CD8-positive, alpha-beta memory T cell (primary cell): ENCODE results near the gene MFNG. TPM values are rescaled to one million over a fixed set of nuclear protein-coding genes. Genes with fewer than 3 reads are reported as not detected.

Source experiments
- CTCF ChIA-PET: fragments of 350-600 bp; sonication (Branson Sonifier 250); formaldehyde crosslinking; loops from one replicate; lab custom pipeline; 2021; ENCODE audit warnings: antibody characterized with exemption; lab: Charles Lee
- POLR2A ChIA-PET: fragments of 350-600 bp; sonication (Branson Sonifier 250); formaldehyde crosslinking; loops from one replicate; lab custom pipeline; 2021; ENCODE audit warnings: antibody characterized with exemption; lab: Charles Lee
- DNase-seq, 5 donors: peaks; one replicate each; pipeline versions ENCODE4 v3.0.0 to v3.0.0-alpha.2; 2020 to 2022; ENCODE audit warnings: mixed read lengths in 1 of 5
- H3K27ac ChIP-seq: one replicate; pipeline ENCODE4 v1.7.0; 2013; ENCODE audit warnings: low read depth, mild to moderate bottlenecking, low read length, moderate library complexity
- H3K27me3 ChIP-seq: 2 replicates; pipeline ENCODE4 v1.7.0; 2013; ENCODE audit warnings: low read length, mild to moderate bottlenecking; ENCODE audit not compliant: insufficient read depth, poor library complexity, severe bottlenecking
- H3K36me3 ChIP-seq: 2 replicates; pipeline ENCODE4 v1.7.0; 2013; ENCODE audit warnings: mild to moderate bottlenecking, low read length, moderate library complexity; ENCODE audit not compliant: insufficient read depth
- H3K4me1 ChIP-seq: 2 replicates; pipeline ENCODE4 v1.7.0; 2013; ENCODE audit warnings: mild to moderate bottlenecking, low read length, moderate library complexity; ENCODE audit not compliant: insufficient read depth
- H3K4me3 ChIP-seq: 2 replicates; pipeline ENCODE4 v1.7.0; 2013; ENCODE audit warnings: mild to moderate bottlenecking, low read length
- H3K9me3 ChIP-seq: 2 replicates; pipeline ENCODE4 v1.7.0; 2013; ENCODE audit warnings: mild to moderate bottlenecking, low read length
- H3K27ac Mint-ChIP-seq, 8 donors: one replicate each; pipeline ENCODE4 v1.8.0; 2020 to 2021; ENCODE audit warnings: mixed read lengths in 8 of 8, mild to moderate bottlenecking in 6 of 8, inconsistent platforms in 3 of 8, moderate library complexity in 3 of 8
- H3K27me3 Mint-ChIP-seq, 2 donors: one replicate each; pipeline ENCODE4 v1.8.0; 2020 to 2021; ENCODE audit warnings: mixed read lengths in 2 of 2, mild to moderate bottlenecking in 1 of 2, moderate library complexity in 1 of 2
- H3K36me3 Mint-ChIP-seq, 3 donors: one replicate each; pipeline ENCODE4 v1.8.0; 2020 to 2021; ENCODE audit warnings: mixed read lengths in 3 of 3, inconsistent platforms in 1 of 3, mild to moderate bottlenecking in 1 of 3
- H3K4me1 Mint-ChIP-seq, 3 donors: one replicate each; pipeline ENCODE4 v1.8.0; 2020 to 2021; ENCODE audit warnings: mixed read lengths in 3 of 3, inconsistent platforms in 1 of 3, mild to moderate bottlenecking in 1 of 3
- H3K4me3 Mint-ChIP-seq, 7 donors: one replicate each; pipeline ENCODE4 v1.8.0; 2020 to 2021; ENCODE audit warnings: mixed read lengths in 7 of 7, mild to moderate bottlenecking in 6 of 7, moderate library complexity in 4 of 7, inconsistent platforms in 2 of 7
- H3K9me3 Mint-ChIP-seq, 5 donors: one replicate each; pipeline ENCODE4 v1.8.0; 2020 to 2022; ENCODE audit warnings: mixed read lengths in 5 of 5, mild to moderate bottlenecking in 3 of 5, moderate library complexity in 2 of 5, inconsistent platforms in 1 of 5
- polyA plus RNA-seq: library from polyadenylated mRNA; unstranded; fragments of 300-500 nt; fragmentation: Illumina TruSeq; gene quantifications from one replicate; pipeline ENCODE4 v1.2.3, GENCODE V29; 2021
- total RNA-seq, 2 experiments: library from RNA; stranded (reverse); gene quantifications; one replicate each; pipeline ENCODE4 v1.2.3, GENCODE V29; 2021

Gene MFNG
- total and polyA plus RNA-seq, 3 experiments from 2014 or later = 162 to 323 (median 171) TPM

GRCh38 chr22:37420686-37421467 is 65.3 kb downstream of the MFNG start:
- Mint-ChIP-seq H3K27ac (peak overlapping the region in 1 of 8 donors; percentile 30), H3K27me3 (peaks cover 38 to 70% of the 10 kb centered on the region in 2 donors), H3K9me3 (no peaks in the 10 kb centered on the region), H3K4me1 (peaks cover 24 to 32% (median 31%) of the 10 kb centered on the region in 3 donors), H3K36me3 (no peaks in the 10 kb centered on the region), H3K4me3 (peak overlapping the region; percentile 73 to 94 (median 85))
- no peak overlapping the region for H3K27ac ChIP-seq
- H3K4me1 ChIP-seq = peaks cover 12% of the 10 kb centered on the region
- POLR2A ChIA-PET = no interaction called here
- CTCF ChIA-PET = interaction anchor here (1.0 kb wide), 1 partner anchor 9 kb away, joined by 3 read pairs; no protein-coding TSS in a partner anchor
- no peak for DNase-seq
- peaks cover 3% of the 10 kb centered on the region for H3K27me3 ChIP-seq
- no peaks in the 10 kb centered on the region for H3K36me3 ChIP-seq
- H3K4me3 ChIP-seq = no peak overlapping the region
- H3K9me3 ChIP-seq = no peaks in the 10 kb centered on the region

DNA sequence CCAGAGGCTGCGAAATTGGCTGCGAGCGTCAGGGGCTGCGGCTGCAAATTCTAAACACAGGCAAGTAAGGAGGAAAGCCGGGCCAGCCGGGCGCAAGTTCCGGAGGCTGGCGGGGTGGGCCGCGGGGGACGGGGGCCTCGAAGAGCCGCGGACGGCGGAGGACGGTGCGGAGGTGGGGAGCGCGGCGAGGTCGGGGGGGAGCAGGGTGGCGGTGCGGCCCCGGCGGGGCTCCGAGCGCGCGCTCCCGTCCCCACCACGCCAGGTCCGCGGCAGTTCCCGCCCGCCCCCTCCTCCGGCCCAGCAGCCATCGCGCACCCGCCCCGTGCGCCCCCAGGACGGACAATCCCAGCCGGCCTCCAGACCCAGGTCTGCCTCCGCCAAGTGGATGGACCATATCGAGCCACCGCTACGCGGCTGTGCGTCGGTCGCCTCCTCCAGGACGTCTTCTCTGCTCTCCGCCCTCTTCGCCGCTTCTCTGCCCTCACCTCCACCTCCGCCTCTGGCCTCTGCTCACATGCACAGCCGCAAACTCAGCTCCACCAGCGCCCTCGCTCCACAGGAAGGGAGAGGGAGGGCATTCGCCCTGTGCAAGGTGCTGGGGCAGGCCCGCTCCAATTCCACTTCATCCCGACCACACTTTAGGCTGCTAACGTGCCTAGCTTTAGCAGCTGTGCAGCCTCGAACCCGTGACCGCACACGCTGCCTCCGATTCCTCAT is 66.1 kb downstream of the MFNG start:
- Histone ChIP-seq H3K4me1 (peaks cover 12% of the 10 kb centered on the region), H3K9me3 (no peaks in the 10 kb centered on the region), H3K36me3 (no peaks in the 10 kb centered on the region), H3K27ac (no peak overlapping the region), H3K27me3 (peaks cover 3% of the 10 kb centered on the region), H3K4me3 (peak overlapping the region; percentile 50)
- Mint-ChIP-seq H3K36me3 (no peaks in the 10 kb centered on the region), H3K9me3 (no peaks in the 10 kb centered on the region), H3K4me3 (peak overlapping the region; percentile 73 to 94 (median 85)), H3K27ac (peak overlapping the region in 1 of 8 donors; percentile 30), H3K27me3 (peaks cover 37 to 64% of the 10 kb centered on the region in 2 donors), H3K4me1 (peaks cover 24 to 31% (median 30%) of the 10 kb centered on the region in 3 donors)
- POLR2A ChIA-PET = no interaction called here
- no peak for DNase-seq
- CTCF ChIA-PET = interaction anchor here (1.0 kb wide), 1 partner anchor 10 kb away, joined by 3 read pairs; no protein-coding TSS in a partner anchor

- CTCF ChIA-PET = no interaction called here
- Mint-ChIP-seq H3K27ac (peak overlapping the region in 2 of 8 donors; percentile 49 to 98), H3K4me3 (peak overlapping the region; percentile 73 to 84 (median 76)), H3K36me3 (no peaks in the 10 kb centered on the region), H3K27me3 (peaks cover 42 to 67% of the 10 kb centered on the region in 2 donors), H3K9me3 (no peaks in the 10 kb centered on the region), H3K4me1 (peaks cover 24 to 31% (median 30%) of the 10 kb centered on the region in 3 donors)
- H3K9me3 ChIP-seq = no peaks in the 10 kb centered on the region
- DNase-seq = no peak
- POLR2A ChIA-PET = no interaction called here
- H3K4me1 ChIP-seq = peaks cover 12% of the 10 kb centered on the region
- no peaks in the 10 kb centered on the region for H3K36me3 ChIP-seq
- H3K27me3 ChIP-seq = peaks cover 7% of the 10 kb centered on the region
- H3K4me3 ChIP-seq = no peak overlapping the region
- H3K27ac ChIP-seq = no peak overlapping the region
These were observed 66.7 kb downstream of the MFNG start for GRCh38 chr22:37419370-37419968.

Other genes starting within 250 kb of the MFNG start
- gene RAC2, start 242.1 kb downstream of the MFNG start, total RNA-seq = 100 to 1,000 TPM; 433 to 452 TPM
- gene RAC2, start 242.1 kb downstream of the MFNG start, polyA plus RNA-seq = 1,206 TPM
- gene CYTH4, start 203.9 kb downstream of the MFNG start, total RNA-seq = 10 to 100 TPM; 23.1 to 24.7 TPM
- gene CYTH4, start 203.9 kb downstream of the MFNG start, polyA plus RNA-seq = 80.2 TPM
- under 1 TPM; 0.09 to 0.20 TPM for gene ELFN2, start 58.9 kb downstream of the MFNG start, total RNA-seq
- gene ELFN2, start 58.9 kb downstream of the MFNG start, polyA plus RNA-seq = 0.02 TPM
- under 1 TPM; 0.29 to 0.31 TPM for gene CARD10, start 33.0 kb upstream of the MFNG start, total RNA-seq
- gene CARD10, start 33.0 kb upstream of the MFNG start, polyA plus RNA-seq = 1.0 TPM
- gene CDC42EP1, start 74.1 kb upstream of the MFNG start, total RNA-seq = under 1 TPM; 0.13 to 0.31 TPM
- gene CDC42EP1, start 74.1 kb upstream of the MFNG start, polyA plus RNA-seq = not detected
- gene LGALS2, start 93.7 kb upstream of the MFNG start, total RNA-seq = not detected
- not detected for gene LGALS2, start 93.7 kb upstream of the MFNG start, polyA plus RNA-seq
- gene GGA1, start 122.5 kb upstream of the MFNG start, total RNA-seq = 10 to 100 TPM; 69.1 to 74.3 TPM
- 34.9 TPM for gene GGA1, start 122.5 kb upstream of the MFNG start, polyA plus RNA-seq
- gene SH3BP1, start 153.3 kb upstream of the MFNG start, total RNA-seq = 10 to 100 TPM; 93.1 to 94.6 TPM
- 32.3 TPM for gene SH3BP1, start 153.3 kb upstream of the MFNG start, polyA plus RNA-seq
- gene PDXP, start 172.3 kb upstream of the MFNG start, total RNA-seq = 10 to 100 TPM; 36.0 to 37.8 TPM
- 7.1 TPM for gene PDXP, start 172.3 kb upstream of the MFNG start, polyA plus RNA-seq
- 100 to 1,000 TPM; 204 to 223 TPM for gene LGALS1, start 189.3 kb upstream of the MFNG start, total RNA-seq
- gene LGALS1, start 189.3 kb upstream of the MFNG start, polyA plus RNA-seq = 182 TPM
- gene NOL12, start 200.0 kb upstream of the MFNG start, total RNA-seq = 10 to 100 TPM; 53.6 to 57.2 TPM
- 38.3 TPM for gene NOL12, start 200.0 kb upstream of the MFNG start, polyA plus RNA-seq
- 10 to 100 TPM; 26.1 to 26.7 TPM for gene TRIOBP, start 210.7 kb upstream of the MFNG start, total RNA-seq
- gene TRIOBP, start 210.7 kb upstream of the MFNG start, polyA plus RNA-seq = 13.6 TPM